Measurements from ENCODE around the gene PCGF3. TPM values are rescaled to one million over a fixed set of nuclear protein-coding genes. Genes with fewer than 3 reads are reported as not detected.

The PCGF3 gene, protein sequence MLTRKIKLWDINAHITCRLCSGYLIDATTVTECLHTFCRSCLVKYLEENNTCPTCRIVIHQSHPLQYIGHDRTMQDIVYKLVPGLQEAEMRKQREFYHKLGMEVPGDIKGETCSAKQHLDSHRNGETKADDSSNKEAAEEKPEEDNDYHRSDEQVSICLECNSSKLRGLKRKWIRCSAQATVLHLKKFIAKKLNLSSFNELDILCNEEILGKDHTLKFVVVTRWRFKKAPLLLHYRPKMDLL
- 54.1 to 60.8 TPM (median 55.4 TPM) in 3 replicates for total RNA-seq
- long read RNA-seq, full-length matches to known transcripts: 42 of 50 reads
- long read RNA-seq, partial matches to known transcripts: 4 of 50 reads
- long read RNA-seq, other reads (novel, unspliced or antisense): 4 of 50 reads

GRCh38 chr4:705278-706082, at the start of gene PCGF3:
TSS of gene PCGF3 (plus strand) at chr4:705832. CDS start at chr4:733681, 27,849 bp downstream.
- H3K27ac Mint-ChIP-seq (ENCODE audit: unreplicated experiment): peak within 1 kb of the TSS; percentile 45
- no peak for DNase-seq (ENCODE audit: low spot score)
- H3K27me3 Mint-ChIP-seq (ENCODE audit: low read depth): peaks cover 3% of the 10 kb centered on the region
- H3K4me1 Mint-ChIP-seq (ENCODE audit: low read depth): peaks cover 28% of the 10 kb centered on the region
- peaks cover 1% of the 10 kb centered on the region for H3K36me3 Mint-ChIP-seq (ENCODE audit: low read depth)
- no peak for TF ChIP-seq CTCF (IDR thresholded peaks at IDR 0.05)
- no peaks in the 10 kb centered on the region for H3K9me3 Mint-ChIP-seq (ENCODE audit: low read depth)
- peak within 1 kb of the TSS; percentile 79 for H3K4me3 Mint-ChIP-seq (ENCODE audit: unreplicated experiment)

DNA sequence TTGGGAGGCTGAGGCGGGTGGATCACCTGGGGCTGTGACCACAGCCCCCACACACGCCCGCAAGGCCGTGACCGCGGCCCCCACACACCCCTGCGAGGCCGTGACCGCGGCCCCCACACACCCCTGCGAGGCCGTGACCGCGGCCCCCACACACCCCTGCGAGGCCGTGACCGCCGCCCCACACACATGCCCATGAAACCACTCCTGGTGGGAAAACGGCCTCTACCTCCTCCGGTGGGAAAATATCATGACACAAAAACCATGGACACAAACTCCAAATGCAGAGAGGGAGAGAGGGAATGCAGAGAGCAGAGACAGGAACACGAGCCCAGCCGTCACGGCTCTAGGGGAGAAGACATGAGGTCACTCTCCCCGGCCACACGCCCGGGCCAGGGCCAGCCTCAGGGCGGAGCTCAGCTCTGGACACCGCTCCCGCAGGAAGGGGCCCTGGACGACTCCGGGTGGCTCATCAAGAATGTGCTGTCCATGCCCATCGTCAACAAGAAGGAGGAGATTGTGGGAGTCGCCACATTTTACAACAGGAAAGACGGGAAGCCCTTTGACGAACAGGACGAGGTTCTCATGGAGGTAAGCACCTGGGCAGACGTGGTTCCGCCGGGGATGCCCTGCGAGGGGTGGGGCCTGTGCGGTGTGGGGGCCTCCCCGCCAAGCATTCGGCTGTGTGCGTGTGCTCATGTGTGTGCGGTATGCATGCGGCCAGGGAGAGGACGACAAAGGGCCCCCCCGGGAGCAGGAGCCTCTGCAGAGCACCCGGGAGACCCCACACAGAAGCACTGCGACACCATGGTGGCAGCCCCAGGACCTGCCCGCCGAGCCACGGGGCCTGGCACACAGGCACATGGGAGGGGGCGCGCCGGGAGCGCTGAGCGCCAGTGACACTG, 48.9 kb upstream of the PCGF3 start:
- no peaks in the 10 kb centered on the region for H3K36me3 Mint-ChIP-seq (ENCODE audit: low read depth)
- peaks cover 2% of the 10 kb centered on the region for H3K27me3 Mint-ChIP-seq (ENCODE audit: low read depth)
- no peak overlapping the region for H3K4me3 Mint-ChIP-seq (ENCODE audit: unreplicated experiment)
- no peaks in the 10 kb centered on the region for H3K4me1 Mint-ChIP-seq (ENCODE audit: low read depth)
- no peaks in the 10 kb centered on the region for H3K9me3 Mint-ChIP-seq (ENCODE audit: low read depth)
- no peak overlapping the region for H3K27ac Mint-ChIP-seq (ENCODE audit: unreplicated experiment)
- no peak for TF ChIP-seq CTCF (IDR thresholded peaks at IDR 0.05)
- DNase-seq (ENCODE audit: low spot score): peak; percentile 83

DNA sequence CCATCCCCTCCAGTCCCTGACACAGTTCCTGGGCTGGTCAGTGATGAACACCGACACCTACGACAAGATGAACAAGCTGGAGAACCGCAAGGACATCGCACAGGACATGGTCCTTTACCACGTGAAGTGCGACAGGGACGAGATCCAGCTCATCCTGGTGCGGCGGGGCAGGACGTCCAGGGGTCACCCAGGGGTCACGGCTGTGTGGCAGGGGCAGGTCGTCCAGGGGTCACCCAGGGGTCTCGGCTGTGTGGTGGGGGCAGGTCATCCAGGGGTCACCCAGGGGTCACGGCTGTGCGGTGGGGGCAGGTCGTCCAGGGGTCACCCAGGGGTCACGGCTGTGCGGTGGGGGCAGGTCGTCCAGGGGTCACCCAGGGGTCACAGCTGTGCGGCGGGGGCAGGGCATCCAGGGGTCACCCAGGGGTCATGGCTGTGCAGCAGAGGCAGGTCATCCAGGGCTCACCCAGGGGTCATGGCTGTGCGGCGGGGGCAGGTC, 48.2 kb upstream of the PCGF3 start:
- Mint-ChIP-seq H3K27ac (ENCODE audit: unreplicated experiment) (no peak overlapping the region), H3K27me3 (ENCODE audit: low read depth) (no peaks in the 10 kb centered on the region), H3K4me3 (ENCODE audit: unreplicated experiment) (no peak overlapping the region), H3K9me3 (ENCODE audit: low read depth) (no peaks in the 10 kb centered on the region), H3K4me1 (ENCODE audit: low read depth) (no peaks in the 10 kb centered on the region), H3K36me3 (ENCODE audit: low read depth) (no peaks in the 10 kb centered on the region)
- DNase-seq (ENCODE audit: low spot score): peak; percentile 84
- TF ChIP-seq CTCF (IDR thresholded peaks at IDR 0.05): no peak

DNA sequence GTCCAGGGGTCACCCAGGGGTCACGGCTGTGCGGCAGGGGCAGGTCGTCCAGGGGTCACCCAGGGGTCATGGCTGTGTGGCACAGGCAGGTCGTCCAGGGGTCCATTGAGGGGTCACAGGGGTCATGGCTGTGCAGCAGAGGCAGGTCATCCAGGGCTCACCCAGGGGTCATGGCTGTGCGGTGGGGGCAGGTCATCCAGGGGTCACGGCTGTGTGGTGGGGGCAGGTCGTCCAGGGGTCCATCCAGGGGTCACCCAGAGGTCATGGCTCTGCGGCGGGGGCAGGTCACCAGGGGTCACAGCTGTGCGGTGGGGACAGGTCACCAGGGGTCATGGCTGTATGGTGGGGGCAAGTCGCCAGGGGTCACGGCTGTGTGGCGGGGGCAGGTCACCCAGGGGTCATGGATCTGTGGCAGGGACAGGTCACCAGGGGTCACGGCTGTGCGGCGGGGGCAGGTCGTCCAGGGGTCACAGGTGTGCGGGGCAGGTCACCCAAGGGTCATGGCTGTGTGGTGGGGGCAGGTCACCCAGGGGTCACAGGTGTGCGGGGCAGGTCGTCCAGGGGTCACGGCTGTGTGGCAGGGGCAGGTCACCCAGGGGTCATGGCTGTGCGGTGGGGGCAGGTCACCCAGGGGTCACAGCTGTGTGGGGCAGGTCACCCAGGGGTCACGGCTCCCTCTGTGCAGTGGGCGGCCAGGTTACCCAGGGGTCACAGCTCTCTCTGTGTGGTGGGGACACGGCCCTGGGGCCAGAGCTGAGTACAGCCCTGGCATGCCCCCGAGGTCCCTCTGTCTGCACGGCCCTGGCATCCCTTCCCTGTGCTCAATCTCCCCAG, 47.6 kb upstream of the PCGF3 start:
- no peak overlapping the region for H3K27ac Mint-ChIP-seq (ENCODE audit: unreplicated experiment)
- no peak for TF ChIP-seq CTCF (IDR thresholded peaks at IDR 0.05)
- H3K4me3 Mint-ChIP-seq (ENCODE audit: unreplicated experiment): no peak overlapping the region
- H3K36me3 Mint-ChIP-seq (ENCODE audit: low read depth): no peaks in the 10 kb centered on the region
- H3K9me3 Mint-ChIP-seq (ENCODE audit: low read depth): no peaks in the 10 kb centered on the region
- peak; percentile 86 for DNase-seq (ENCODE audit: low spot score)
- H3K4me1 Mint-ChIP-seq (ENCODE audit: low read depth): no peaks in the 10 kb centered on the region
- H3K27me3 Mint-ChIP-seq (ENCODE audit: low read depth): no peaks in the 10 kb centered on the region

All from chondrocyte (in vitro differentiated cells).